ENCODE results near the gene ELF5.

Gene ELF5

GRCh38 chr11:34487430-34487829 lies 26.2 kb downstream of the ELF5 start:
- no peak for FAIRE-seq
- TF ChIP-seq SPI1 (IDR thresholded peaks at IDR 0.05; ENCODE audit: low read depth, low read length): no peak
- TF ChIP-seq POLR2A (IDR thresholded peaks at IDR 0.05; ENCODE audit: low read depth, low read length): no peak
- TF ChIP-seq POU2F2 (IDR thresholded peaks at IDR 0.05; ENCODE audit: low read depth, low read length): no peak
- no peak for TF ChIP-seq TAF1 (IDR thresholded peaks at IDR 0.05; ENCODE audit: low read depth, low read length)
- TF ChIP-seq PAX5 (IDR thresholded peaks at IDR 0.05; ENCODE audit: insufficient read depth, low read length, severe bottlenecking): no peak
- TF ChIP-seq POLR2AphosphoS5 (IDR thresholded peaks at IDR 0.05; ENCODE audit: low read depth, low read length): no peak
- no peak for DNase-seq (ENCODE audit: insufficient read length, low spot score)

- no peak for FAIRE-seq
- DNase-seq (ENCODE audit: insufficient read length, low spot score): no peak
- TF ChIP-seq PAX5 (IDR thresholded peaks at IDR 0.05; ENCODE audit: insufficient read depth, low read length, severe bottlenecking) (no peak), SPI1 (IDR thresholded peaks at IDR 0.05; ENCODE audit: low read depth, low read length) (no peak), POLR2AphosphoS5 (IDR thresholded peaks at IDR 0.05; ENCODE audit: low read depth, low read length) (no peak), TAF1 (IDR thresholded peaks at IDR 0.05; ENCODE audit: low read depth, low read length) (no peak), POU2F2 (IDR thresholded peaks at IDR 0.05; ENCODE audit: low read depth, low read length) (no peak), POLR2A (IDR thresholded peaks at IDR 0.05; ENCODE audit: low read depth, low read length) (no peak)
These were observed 30.3 kb downstream of the ELF5 start for GRCh38 chr11:34483106-34483874.

DNA sequence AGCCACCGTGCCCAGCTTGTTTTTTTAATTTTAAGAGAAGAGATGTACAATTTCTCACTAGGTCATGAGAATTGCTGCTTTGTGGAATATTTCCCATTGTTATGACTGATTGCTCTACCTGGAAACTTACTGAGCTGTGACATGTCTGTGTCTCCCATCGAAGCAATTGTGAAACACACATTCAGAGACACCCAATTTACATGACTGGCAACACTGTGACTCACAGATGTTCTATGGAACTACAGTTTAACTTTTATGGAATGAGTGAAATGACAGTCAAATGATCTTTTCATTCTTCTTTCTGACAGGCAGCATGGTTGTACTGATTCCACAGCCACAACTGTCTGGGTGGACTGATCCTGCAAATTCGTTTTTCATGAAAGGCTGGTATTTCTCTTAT lies 32.3 kb downstream of the ELF5 start:
- no peak for FAIRE-seq
- TF ChIP-seq POLR2A (IDR thresholded peaks at IDR 0.05; ENCODE audit: low read depth, low read length) (no peak), PAX5 (IDR thresholded peaks at IDR 0.05; ENCODE audit: insufficient read depth, low read length, severe bottlenecking) (no peak), POU2F2 (IDR thresholded peaks at IDR 0.05; ENCODE audit: low read depth, low read length) (no peak), SPI1 (IDR thresholded peaks at IDR 0.05; ENCODE audit: low read depth, low read length) (no peak), TAF1 (IDR thresholded peaks at IDR 0.05; ENCODE audit: low read depth, low read length) (no peak), POLR2AphosphoS5 (IDR thresholded peaks at IDR 0.05; ENCODE audit: low read depth, low read length) (no peak)
- no peak for DNase-seq (ENCODE audit: insufficient read length, low spot score)

DNA sequence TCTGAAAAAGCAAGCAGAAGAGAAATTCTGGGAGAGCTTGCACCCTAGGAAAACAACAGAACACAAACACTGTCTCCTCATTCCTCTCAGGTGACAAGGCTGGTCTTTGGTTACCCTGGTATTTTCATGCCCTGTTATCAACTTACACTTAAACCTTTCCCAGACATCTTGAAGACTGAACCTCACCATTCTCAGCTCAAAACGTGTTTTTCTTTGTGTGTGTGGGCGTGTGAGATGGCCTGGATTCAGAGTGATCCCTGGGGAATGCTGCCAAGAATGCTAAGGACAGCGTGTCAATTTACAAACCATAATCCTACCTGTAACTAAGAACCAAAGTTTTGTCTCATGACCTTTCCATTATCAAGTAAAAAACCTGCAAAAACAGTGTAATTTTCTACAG lies 33.3 kb downstream of the ELF5 start:
- DNase-seq (ENCODE audit: insufficient read length, low spot score) (no peak), FAIRE-seq (no peak)
- TF ChIP-seq POU2F2 (IDR thresholded peaks at IDR 0.05; ENCODE audit: low read depth, low read length) (no peak), SPI1 (IDR thresholded peaks at IDR 0.05; ENCODE audit: low read depth, low read length) (no peak), POLR2A (IDR thresholded peaks at IDR 0.05; ENCODE audit: low read depth, low read length) (no peak), TAF1 (IDR thresholded peaks at IDR 0.05; ENCODE audit: low read depth, low read length) (no peak), PAX5 (IDR thresholded peaks at IDR 0.05; ENCODE audit: insufficient read depth, low read length, severe bottlenecking) (no peak), POLR2AphosphoS5 (IDR thresholded peaks at IDR 0.05; ENCODE audit: low read depth, low read length) (no peak)

DNA sequence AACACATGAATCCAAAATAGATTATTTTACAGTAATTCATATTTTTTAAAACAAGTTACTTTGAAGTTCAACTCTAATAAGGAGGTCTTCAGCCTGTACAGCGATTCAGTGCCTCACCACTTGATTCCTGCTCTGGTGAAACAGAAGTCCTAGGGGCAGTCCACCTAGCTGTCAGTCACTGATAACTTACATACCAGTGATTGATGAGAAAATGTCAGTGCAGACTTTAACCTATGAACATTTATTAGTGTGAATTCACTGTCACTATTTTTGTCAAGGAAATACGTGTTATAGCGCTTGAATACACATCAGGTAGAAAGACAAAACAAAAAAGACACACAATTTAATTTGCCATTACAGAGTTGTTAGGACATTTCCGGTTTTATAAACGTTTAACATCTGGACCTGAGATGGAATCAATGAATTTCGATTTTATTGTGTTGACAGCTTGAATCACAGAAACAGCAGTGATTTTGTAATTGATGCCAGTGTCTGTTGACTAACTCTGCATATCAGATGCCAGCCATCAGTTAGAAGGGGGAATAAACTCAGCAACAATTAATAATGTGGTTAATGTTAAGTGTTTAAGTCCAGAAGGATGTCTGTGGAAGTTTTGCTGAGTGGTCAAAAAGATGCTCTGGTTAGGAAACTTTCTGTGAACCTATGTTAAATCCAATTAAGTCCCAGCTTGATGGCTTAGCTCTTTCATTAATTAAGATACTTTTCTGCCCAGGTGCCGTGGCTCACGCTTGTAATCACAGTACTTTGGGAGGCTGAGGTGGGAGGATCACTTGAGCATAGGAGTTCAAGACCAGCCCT lies 34.5 kb downstream of the ELF5 start:
- no peak for TF ChIP-seq TAF1 (IDR thresholded peaks at IDR 0.05; ENCODE audit: low read depth, low read length)
- TF ChIP-seq POLR2AphosphoS5 (IDR thresholded peaks at IDR 0.05; ENCODE audit: low read depth, low read length): no peak
- TF ChIP-seq SPI1 (IDR thresholded peaks at IDR 0.05; ENCODE audit: low read depth, low read length): no peak
- TF ChIP-seq POLR2A (IDR thresholded peaks at IDR 0.05; ENCODE audit: low read depth, low read length): no peak
- TF ChIP-seq PAX5 (IDR thresholded peaks at IDR 0.05; ENCODE audit: insufficient read depth, low read length, severe bottlenecking): no peak
- no peak for TF ChIP-seq POU2F2 (IDR thresholded peaks at IDR 0.05; ENCODE audit: low read depth, low read length)
- FAIRE-seq (no peak), DNase-seq (ENCODE audit: insufficient read length, low spot score) (no peak)

DNA sequence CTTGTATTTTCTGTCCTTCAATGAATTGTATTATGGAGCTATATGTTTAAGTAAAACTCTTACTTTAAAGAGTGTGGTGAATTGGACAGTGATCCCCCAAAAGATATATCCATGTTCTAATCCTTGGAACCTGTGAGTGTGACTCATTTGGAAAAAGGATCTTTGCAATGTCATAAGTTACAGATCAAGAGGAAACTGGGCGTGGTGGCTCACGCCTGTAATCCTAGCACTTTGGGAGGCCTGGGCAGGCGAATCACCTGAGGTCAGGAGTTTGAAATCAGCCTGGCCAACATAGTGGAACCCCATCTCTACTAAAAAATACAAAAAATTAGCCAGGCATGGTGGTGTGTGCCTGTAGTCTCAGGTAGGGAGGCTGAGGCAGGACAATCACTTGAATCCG lies 36.7 kb downstream of the ELF5 start:
- DNase-seq (ENCODE audit: insufficient read length, low spot score) (no peak), FAIRE-seq (no peak)
- TF ChIP-seq POU2F2 (IDR thresholded peaks at IDR 0.05; ENCODE audit: low read depth, low read length) (no peak), SPI1 (IDR thresholded peaks at IDR 0.05; ENCODE audit: low read depth, low read length) (no peak), TAF1 (IDR thresholded peaks at IDR 0.05; ENCODE audit: low read depth, low read length) (no peak), POLR2AphosphoS5 (IDR thresholded peaks at IDR 0.05; ENCODE audit: low read depth, low read length) (no peak), POLR2A (IDR thresholded peaks at IDR 0.05; ENCODE audit: low read depth, low read length) (no peak), PAX5 (IDR thresholded peaks at IDR 0.05; ENCODE audit: insufficient read depth, low read length, severe bottlenecking) (no peak)

GRCh38 chr11:34475656-34476055 lies 37.9 kb downstream of the ELF5 start:
- FAIRE-seq (no peak), DNase-seq (ENCODE audit: insufficient read length, low spot score) (no peak)
- TF ChIP-seq POU2F2 (IDR thresholded peaks at IDR 0.05; ENCODE audit: low read depth, low read length) (no peak), TAF1 (IDR thresholded peaks at IDR 0.05; ENCODE audit: low read depth, low read length) (no peak), POLR2AphosphoS5 (IDR thresholded peaks at IDR 0.05; ENCODE audit: low read depth, low read length) (no peak), SPI1 (IDR thresholded peaks at IDR 0.05; ENCODE audit: low read depth, low read length) (no peak), PAX5 (IDR thresholded peaks at IDR 0.05; ENCODE audit: insufficient read depth, low read length, severe bottlenecking) (no peak), POLR2A (IDR thresholded peaks at IDR 0.05; ENCODE audit: low read depth, low read length) (no peak)

GRCh38 chr11:34473603-34474169 lies 39.9 kb downstream of the ELF5 start:
- DNase-seq (ENCODE audit: insufficient read length, low spot score): no peak
- no peak for TF ChIP-seq POU2F2 (IDR thresholded peaks at IDR 0.05; ENCODE audit: low read depth, low read length)
- no peak for TF ChIP-seq PAX5 (IDR thresholded peaks at IDR 0.05; ENCODE audit: insufficient read depth, low read length, severe bottlenecking)
- TF ChIP-seq POLR2A (IDR thresholded peaks at IDR 0.05; ENCODE audit: low read depth, low read length): no peak
- TF ChIP-seq SPI1 (IDR thresholded peaks at IDR 0.05; ENCODE audit: low read depth, low read length): no peak
- no peak for TF ChIP-seq POLR2AphosphoS5 (IDR thresholded peaks at IDR 0.05; ENCODE audit: low read depth, low read length)
- TF ChIP-seq TAF1 (IDR thresholded peaks at IDR 0.05; ENCODE audit: low read depth, low read length): no peak
- FAIRE-seq: no peak

Data from GM12891 (cell line).